NCI-H748 (cell line): ENCODE results near the gene PRDM11.
"Not testable (repeated sequence)": the region's sequence is repeated elsewhere in the genome, so short reads cannot be mapped to it uniquely, and the experiment has no call there.

Experiments
- DNase-seq: peaks from one replicate; lab custom pipeline; 2025; ENCODE audit not compliant: unreplicated experiment; lab: John Stamatoyannopoulos, UW

The PRDM11 gene

DNA sequence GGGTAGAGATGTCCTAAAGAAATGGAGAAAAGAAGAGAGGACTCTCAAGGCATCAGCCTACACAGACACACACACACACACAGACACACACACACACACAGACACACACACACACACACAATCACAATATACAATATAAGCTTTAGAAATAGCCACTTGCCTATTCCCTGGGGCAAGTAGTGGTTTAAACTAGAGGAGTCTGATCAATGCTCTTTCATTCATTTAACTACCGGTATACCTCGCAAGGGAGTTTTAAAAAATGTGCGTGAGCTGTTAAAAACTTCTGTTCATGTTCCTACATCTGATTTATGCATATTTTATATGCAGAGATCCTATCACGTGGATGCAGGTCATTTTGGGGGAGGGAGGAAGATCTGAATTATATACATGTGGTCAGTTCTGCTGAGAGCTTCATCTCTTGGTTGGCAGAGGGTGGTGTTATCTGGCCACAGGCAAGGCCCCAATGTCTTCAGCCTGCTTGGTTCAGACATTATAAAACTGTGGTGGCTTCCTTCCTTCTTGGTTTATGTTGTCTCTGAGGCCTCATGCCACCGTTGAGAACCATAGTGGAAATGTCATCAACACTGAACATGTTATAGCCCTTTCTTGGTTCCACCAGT lies 83.1 kb downstream of the PRDM11 start:
- DNase-seq, result no peak

DNA sequence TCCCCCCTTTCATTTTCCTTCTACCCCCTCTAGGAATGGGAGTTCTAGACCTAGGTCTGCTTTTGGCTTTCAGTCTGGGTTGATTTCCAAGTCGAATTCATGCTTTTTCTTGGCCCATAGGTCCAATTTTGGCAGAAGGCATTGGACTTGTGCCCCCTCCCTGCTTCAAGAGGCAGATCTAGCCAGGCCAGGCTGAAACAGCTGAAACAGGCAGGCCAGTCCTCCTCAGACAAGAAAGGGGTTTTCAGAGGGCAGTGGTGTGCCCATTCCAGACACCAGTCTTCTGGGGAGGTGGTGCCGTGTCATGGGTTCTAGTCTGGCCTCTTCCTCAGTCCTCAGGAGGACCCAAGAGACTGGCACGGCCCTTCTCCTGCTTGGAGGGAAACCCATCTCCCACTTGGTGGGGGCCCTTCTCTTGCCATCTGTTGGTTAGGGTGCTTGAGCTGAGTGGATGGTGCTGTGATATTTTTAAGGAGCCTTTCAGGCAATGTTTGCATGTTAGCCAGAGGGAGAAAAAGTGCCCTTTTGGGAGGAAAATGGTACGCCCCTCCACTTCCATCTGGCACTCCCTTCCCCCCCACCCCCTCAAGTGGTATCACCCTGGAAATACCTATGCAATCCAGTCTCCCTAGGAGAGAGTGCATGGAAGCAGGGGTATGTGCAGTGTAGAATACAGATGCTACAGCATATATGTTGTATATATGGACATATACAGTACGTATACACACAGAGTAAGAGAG lies 86.1 kb downstream of the PRDM11 start:
- DNase-seq, result no peak

- peak; percentile 63 for DNase-seq
These were observed 86.8 kb downstream of the PRDM11 start for GRCh38 chr11:45233121-45233803.

DNA sequence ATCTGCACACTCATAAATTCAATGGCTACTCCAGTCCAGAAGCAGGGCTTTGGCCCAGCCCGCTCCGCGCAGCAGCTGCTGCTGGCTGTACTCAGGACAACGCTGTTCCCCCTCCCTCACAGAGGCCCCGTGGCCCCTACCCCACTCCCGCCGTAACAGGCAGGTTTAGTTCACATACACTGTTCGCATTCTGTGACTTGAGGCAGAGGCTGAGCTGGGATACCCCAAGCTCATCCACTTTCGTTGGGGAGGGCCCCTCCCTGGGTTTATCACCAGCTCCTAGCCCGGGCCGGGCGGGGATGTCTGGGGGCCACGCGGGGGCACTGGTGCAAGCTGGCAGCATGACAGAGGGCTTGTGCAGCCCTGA lies 87.3 kb downstream of the PRDM11 start:
- no peak for DNase-seq

DNA sequence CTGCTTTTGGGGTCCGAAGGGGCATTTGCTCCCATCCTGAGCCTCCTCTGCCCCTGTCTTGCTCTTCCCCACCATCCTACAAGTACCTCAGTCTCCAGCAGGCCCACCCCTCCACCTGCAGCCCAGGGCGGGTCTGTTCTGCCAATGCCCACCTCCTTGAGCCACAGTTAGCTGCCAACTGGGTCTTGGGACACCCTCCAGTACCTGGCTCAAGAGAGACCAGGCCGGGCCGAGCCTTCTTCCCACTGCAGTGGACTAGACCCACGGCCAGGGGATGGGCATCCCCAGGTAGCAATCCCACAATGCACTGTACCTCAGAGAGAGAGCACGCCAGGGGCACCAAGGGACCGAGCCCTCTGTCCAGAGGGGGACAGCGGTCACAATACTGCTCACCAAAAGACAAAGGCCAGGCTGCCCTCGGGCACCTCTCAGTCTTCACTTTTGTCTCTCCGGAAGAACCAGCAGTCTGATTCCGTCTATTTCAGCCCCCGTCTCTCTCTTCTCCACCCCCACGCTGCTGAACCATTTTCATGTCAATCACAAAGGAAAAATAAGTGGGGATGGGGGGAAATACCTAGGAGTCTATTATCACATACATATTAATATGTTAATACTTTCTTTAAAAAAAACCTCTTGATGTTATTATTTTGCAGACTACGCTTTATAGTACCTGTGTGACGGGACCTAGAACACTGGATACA lies 88.0 kb downstream of the PRDM11 start:
- DNase-seq, result no peak

- peak; percentile 58 for DNase-seq
These were observed 91.4 kb downstream of the PRDM11 start for GRCh38 chr11:45237711-45238315.

GRCh38 chr11:45238724-45239123 lies 92.3 kb downstream of the PRDM11 start:
- no peak for DNase-seq

DNA sequence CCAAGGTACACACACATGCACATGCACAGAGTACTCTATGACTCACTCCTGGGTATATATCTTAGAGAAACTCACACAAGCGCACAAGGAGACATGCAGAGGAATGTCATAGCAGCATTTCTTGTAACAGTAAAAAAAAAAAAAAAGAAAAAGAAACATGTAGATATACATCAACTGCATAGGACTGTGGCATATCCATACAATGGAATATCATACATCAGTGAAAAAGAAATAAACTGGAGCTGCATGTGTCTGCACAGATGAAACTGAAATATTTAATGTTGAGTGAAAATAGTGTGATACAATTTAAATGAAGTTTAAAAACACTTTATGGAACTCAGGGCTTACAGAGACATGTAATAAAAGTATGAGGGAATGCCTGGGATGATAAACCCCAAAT lies 93.3 kb downstream of the PRDM11 start:
- no peak for DNase-seq

DNA sequence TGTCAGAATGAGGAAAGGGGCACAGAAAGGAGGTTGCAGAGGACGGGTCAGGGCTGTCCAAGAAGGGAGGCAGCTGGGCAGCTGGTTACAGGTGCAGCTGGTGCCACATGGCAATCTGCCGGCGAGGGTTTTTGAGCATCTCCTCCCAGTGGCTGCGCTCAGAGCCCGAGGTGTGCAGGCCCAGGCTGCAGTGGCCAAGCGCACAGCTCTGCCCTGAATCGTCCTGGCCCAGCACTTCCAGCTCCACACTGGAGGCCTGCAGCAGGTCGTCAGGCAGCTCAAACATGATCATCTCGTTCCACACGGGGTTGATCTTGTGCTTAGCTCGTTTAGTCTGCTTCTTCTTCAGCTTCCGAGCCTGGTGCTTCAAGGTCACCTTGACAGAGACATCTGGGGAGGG lies 97.5 kb downstream of the PRDM11 start:
- DNase-seq, result no peak

DNA sequence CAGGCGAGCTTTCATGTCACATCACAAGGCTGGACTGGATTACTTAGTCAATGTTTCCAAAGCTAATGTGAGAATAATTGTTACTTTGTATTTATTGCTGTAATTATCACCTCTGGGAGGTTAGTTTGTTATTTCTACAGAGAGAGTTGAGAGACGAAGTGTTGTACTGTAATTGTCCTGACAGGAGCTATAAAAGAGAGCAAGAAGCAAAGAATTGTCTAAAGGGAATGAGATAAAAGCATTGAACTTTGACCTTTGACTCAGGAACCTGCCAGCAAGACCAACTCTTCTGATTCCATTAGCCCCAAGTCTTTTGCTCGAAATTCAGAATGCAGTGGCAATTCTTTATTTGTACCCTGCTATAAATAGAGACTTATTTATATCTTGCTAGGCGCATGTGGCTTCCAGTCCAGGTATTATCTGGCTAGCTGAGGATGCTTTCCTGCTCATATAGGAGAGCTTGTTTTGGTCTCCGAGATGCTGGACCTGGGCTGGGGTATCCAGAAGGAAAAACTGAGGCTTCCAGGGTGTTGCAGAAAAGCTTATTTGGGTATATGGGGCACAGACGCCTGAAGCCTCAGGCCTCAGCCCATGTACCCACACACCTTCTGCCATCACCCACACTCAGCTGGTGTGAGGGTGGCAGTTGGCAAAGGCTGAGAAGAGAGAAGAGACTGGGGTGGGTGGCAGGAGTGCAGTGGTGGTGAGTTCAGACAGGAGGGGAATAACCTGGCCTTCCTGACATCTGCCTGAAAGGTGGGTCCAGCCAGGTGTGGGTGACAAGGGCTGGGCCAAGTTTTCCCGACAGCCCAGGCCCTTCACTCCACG lies 99.0 kb downstream of the PRDM11 start:
- DNase-seq, result peak; percentile 38

DNA sequence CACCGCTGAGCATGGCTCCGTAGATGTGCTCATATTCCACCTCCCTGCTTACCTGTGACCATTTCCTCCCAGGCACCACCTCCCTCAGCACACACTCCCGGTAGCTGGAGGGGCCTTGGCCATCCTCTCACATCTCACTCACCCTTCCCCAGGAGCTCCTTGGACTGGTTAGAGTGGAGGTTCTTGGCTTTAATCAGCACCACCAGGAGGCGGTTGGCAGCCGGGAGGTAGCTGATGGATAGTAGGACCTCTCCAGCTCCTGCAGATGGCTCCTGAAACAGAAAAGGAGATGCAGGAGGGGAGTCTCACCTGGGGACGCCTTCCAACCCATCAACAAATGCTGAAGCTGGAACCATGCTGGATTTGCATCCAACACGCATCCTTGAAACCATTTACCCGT lies 99.8 kb downstream of the PRDM11 start:
- no peak for DNase-seq

- DNase-seq, result peak; percentile 19
These were observed 101.0 kb downstream of the PRDM11 start for GRCh38 chr11:45247433-45247832.

- peak; percentile 25 for DNase-seq
These were observed 102.1 kb downstream of the PRDM11 start for GRCh38 chr11:45248501-45249011.

DNA sequence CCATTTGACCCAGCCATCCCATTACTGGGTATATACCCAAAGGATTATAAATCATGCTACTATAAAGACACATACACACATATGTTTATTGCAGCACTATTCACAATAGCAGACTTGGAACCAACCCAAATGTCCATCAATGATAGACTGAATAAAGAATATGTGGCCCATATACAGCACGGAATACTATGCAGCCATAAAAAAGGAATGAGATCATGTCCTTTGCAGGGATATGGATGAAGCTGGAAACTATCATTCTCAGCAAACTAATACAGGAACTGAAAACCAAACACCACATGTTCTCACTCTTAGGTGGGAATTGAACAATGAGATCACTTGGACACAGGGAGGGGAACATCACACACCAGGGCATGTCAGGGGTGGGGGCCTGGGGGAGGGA lies 102.9 kb downstream of the PRDM11 start:
- DNase-seq, result not testable (repeated sequence)

DNA sequence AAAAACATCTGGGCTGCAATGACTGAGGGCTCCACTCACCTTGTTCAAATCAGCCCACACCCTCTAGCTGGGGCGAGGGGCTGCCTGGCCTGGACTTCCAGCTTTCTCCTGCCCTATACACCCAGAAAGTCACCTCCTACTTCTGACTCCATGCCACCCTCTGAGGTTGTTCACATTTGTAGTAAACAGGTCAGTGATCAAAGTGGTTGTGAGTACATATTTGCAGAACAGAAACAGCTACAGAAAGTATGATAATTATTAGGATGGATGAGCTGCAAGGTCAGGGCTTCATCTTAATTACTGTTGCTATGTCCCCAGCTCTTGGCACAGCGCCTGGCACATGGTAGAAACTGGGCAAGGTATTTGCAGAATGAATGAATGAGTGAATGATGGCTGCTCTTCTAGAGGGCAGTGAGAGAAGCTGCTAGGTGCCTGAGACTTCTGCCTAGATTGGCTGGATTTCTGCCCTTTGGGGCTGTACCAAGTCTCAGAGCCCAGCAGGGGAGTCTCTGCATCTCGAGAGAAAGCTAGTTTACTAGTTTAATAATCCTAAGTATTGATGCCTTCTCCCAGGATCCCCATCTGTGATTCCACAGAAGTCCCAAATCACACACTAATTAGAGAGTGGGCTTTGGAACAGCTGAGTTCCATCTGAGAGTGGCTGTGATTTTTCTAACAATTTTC lies 103.7 kb downstream of the PRDM11 start:
- DNase-seq, result peak; percentile 17

GRCh38 chr11:45252134-45252856 lies 105.9 kb downstream of the PRDM11 start:
- peak; percentile 76 for DNase-seq

DNA sequence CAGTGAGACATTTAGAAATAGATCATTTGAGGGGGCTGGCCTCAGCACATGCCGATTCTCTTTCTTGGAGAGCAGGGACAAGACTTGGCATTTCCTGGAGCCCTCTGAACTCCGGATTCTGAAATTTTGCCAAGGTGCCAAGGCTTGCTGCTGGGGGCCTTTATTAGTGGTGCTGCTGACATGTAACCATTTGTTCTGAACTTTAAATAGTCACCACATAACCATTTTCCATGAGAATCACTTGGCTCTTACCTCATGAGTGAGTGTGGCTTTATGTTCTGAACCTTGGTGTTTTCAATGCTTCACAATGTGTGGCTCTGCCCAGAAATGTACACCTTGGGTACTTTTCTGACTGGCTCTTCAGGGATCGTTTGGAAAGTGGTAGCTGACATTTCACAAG lies 106.4 kb downstream of the PRDM11 start:
- no peak for DNase-seq

DNA sequence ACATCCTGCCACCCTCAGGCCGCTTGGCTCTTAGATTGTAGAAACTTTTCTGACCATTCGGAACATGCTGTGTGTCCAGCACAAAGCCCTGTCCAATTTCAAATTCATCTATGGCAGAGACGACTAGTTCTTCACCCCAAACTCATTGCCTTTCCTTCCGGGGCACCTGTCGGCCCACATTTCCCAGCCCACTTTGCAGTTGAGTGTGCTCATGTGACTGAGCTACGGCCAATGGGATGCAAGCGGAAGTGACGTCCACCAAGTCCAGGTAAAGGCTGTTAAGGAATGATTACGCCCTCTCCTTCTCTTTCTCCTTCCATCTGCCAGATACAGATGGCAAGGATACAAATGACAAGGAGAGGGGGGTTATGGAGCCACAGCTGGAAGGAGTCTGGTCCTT lies 107.2 kb downstream of the PRDM11 start:
- DNase-seq, result no peak

DNA sequence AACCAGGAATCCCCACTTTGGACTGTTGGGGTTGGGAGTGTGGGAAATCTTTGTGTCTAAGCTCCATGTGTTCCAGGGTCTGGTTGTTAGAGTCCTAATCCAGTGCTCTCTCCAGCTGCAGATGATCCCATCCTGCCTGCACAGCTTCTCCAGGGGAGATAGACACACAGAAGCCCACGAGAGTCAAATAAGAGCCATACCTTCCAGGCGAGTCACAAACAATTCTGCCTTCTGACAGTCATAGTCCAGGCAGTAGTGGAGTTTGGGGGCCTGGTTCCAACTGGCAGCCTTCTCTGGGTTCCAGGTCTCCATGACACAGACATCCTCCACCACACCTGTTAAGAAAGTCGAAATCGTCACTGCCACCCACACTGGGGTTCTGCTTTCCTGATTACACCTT lies 107.6 kb downstream of the PRDM11 start:
- no peak for DNase-seq
